ENCODE data around the gene PRND.

- TF ChIP-seq YY1 (IDR thresholded peaks at IDR 0.05; ENCODE audit: low read depth): no peak
- TF ChIP-seq EP300 (IDR thresholded peaks at IDR 0.05; ENCODE audit: borderline replicate concordance): no peak
- TF ChIP-seq RAD21 (IDR thresholded peaks at IDR 0.05; ENCODE audit: low read depth): no peak
- TF ChIP-seq MAX (IDR thresholded peaks at IDR 0.05): no peak
- no peak for TF ChIP-seq TAF1 (IDR thresholded peaks at IDR 0.05; ENCODE audit: low read depth)
- no peak for TF ChIP-seq TCF12 (IDR thresholded peaks at IDR 0.05; ENCODE audit: low read depth)
These were observed 9.1 kb downstream of the PRND start for GRCh38 chr20:4730780-4731179.

Measured in Ishikawa (cell line).